SW480 (cell line): ENCODE data around the gene PRSS12.
A peak's percentile ranks its signal among the peaks of the same experiment; 100 is the strongest.
"Not testable (repeated sequence)": the region's sequence is repeated elsewhere in the genome, so short reads cannot be mapped to it uniquely, and the experiment has no call there.

ENCODE experiments used
- DNase-seq: peaks from one replicate; pipeline ENCODE4 v3.0.0-alpha.2; 2016; ENCODE audit warnings: low spot score

The PRSS12 gene

GRCh38 chr4:118325431-118325830 lies 27.4 kb downstream of the PRSS12 start:
- DNase-seq: no peak

GRCh38 chr4:118322831-118323502 lies 29.8 kb downstream of the PRSS12 start:
- DNase-seq: no peak

- DNase-seq: no peak
These were observed 33.9 kb downstream of the PRSS12 start for GRCh38 chr4:118318931-118319330.

- no peak for DNase-seq
These were observed 35.1 kb downstream of the PRSS12 start for GRCh38 chr4:118317691-118318090.

DNA sequence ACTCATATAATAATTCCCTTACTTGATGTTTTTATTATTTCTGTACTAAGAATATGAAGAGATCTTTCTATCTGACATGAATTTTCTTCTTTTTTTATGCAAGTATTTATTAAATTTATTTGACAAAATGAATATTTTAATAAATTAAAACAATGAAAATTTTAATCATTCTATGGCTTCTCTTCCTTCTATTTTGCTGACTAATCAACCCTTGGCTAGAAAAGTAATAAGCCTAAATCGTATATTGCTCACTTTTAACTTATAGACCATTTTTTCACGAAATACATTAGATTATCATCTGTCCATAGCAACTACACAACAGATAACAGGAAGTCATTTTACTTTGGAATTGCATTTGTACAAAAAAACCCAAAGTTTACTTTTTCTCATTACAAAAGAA lies 38.6 kb downstream of the PRSS12 start:
- no peak for DNase-seq

DNA sequence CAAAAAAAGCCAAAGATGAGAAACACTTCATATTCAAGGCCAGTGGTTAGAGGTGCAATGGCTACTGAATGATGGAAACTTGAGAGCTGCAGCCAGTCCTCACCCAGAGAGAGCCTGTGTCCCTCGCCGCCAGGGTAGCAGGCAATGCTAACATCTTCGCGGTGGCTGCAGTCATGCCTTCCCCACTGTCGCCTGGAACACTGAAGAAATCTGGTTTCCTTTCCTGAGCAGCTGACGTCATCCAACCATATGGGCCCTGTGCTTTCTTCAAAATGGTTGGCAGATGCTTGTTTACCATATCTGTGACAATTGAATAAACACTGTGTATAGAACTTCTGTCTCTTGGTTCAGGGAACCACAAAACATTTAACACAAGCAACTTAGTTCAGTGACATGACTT lies 39.7 kb downstream of the PRSS12 start:
- no peak for DNase-seq

- DNase-seq: no peak
These were observed 44.3 kb downstream of the PRSS12 start for GRCh38 chr4:118308306-118309030.

GRCh38 chr4:118307643-118308042 lies 45.2 kb downstream of the PRSS12 start:
- DNase-seq: no peak

GRCh38 chr4:118299619-118300018 lies 53.2 kb downstream of the PRSS12 start:
- DNase-seq: not testable (repeated sequence)

- DNase-seq: no peak
These were observed 56.1 kb downstream of the PRSS12 start for GRCh38 chr4:118296729-118297128.

GRCh38 chr4:118290951-118291350 lies 61.9 kb downstream of the PRSS12 start:
- no peak for DNase-seq

DNA sequence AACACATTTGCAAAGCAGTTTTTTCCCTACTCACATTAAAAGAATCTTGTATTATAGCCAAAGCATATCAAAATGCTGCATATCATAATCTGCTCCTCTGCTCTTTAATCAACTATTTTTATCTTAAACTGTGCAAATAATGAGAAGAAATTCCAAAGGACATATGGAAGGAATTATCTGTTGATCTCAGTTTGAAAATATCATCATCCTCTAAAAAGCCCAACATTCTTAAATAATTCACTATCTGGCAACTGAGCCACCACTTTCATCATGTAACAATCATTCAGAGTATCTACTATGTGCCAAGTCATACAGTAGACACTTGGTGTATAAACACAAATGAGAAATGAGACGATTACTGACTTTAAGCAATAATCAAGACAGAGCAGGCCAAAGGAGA lies 63.0 kb downstream of the PRSS12 start:
- DNase-seq: no peak

GRCh38 chr4:118287711-118288451 lies 64.9 kb downstream of the PRSS12 start:
- DNase-seq: no peak

DNA sequence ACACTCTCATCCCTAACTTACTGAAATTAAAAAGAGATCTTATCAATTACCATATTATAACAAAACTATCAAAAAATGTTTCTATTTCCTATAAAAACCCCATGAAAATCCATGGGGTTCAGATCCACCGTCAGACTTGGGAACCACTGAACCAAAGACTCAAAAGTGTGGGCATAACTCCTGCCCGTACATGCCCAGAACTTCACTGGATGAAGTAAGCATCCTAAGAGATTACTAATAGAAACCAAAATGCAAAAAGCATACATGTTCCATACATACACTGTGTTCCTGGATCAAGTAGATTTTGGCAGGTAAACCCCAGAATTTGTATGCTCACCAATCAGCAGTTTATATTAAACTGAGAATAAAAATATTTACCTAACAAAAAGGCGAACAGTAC lies 66.1 kb downstream of the PRSS12 start:
- no peak for DNase-seq

DNA sequence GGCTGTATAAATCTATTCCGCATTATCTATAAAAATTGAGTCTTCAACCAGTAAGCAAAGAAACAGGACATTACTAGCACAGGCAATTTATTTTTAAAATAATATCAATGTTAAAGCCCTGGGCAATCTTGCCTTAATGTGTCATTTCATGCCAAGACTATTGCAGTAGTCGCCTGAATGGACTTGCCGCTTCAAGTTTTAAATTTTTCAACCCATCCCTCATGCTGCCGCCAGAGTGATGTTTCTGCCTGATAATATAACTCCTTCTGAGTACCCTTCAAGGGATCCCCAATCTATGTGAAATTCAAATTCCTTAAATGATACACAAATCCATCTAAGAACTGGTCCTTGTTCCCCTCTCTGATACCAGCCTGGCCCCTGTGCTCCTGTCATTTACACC lies 66.9 kb downstream of the PRSS12 start:
- no peak for DNase-seq

DNA sequence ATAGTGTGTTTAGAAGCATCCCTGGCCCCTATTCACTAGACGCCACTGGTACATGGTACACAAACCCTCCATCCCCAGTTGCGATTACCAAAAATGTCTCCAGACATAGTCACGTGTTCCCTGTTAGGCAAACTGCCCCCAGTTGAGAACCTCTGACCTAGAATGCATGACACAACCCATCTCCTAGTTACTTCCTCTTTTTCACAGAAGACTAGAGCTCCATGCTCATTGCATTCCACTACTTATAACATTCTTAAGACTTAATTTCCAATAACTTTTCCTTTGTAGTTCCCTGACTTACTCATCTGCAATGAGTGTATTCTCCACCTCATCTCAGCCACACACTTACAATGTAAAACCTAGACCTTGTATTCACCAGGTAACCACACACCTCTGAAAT lies 68.6 kb downstream of the PRSS12 start:
- no peak for DNase-seq

- no peak for DNase-seq
These were observed 70.1 kb downstream of the PRSS12 start for GRCh38 chr4:118282692-118283091.

GRCh38 chr4:118281611-118282442 lies 71.0 kb downstream of the PRSS12 start:
- DNase-seq: no peak

DNA sequence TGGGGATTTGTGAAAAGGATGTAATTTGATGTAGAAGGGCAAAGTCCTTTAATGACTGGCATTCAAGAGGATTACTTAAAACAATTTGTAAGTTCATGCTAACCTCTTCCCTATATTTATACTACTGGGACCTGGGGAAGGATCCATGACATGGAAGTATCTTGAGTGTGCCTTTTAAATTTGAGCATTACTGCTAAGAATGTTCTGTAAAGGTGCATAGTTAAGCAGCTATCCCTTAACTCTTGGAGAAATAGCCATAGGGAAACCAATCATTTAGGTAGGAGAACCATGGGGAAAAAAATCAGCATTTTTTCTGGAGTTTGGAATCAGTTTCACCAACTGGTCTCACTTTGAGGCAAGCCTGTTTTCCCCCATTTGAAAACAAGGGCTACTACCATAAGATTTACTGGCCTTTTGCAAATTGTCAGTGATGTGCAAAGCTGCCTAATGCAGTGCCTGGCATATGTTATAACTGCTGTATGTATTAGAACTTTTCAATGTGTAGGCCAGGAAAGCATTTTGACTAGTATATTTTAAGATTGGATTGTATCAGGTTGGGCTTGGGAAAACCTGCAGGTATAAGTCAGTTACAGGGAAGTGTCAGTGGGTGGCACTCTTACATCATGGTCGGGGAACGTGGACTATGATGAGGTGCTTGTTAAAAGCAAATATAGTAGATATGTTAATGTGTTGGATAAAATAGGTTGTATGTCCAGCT lies 72.1 kb downstream of the PRSS12 start:
- peak; percentile 74 for DNase-seq

DNA sequence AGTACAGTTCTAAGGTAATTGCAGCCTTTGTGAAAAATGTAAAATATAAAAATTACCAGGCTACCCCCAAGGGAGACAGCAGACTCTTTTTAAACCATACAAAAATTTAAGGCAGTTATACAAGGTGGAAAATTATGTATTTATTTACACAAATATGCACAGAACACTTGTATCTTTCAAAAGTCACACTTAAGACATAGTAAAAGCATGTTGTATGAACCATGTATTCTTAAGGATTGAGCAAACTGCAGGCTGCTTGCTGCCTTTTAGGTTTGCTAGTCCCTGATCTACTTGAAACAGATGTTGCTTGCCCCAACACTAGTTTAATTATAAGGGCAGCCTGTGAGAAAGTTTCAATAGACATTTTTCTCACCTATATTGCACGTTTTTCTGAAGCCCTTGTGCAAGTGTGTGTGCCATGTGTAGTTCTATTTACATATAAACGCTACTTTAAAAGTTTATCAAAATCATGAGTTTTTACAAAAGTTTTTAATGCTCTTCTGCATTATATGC lies 72.8 kb downstream of the PRSS12 start:
- DNase-seq: no peak

GRCh38 chr4:118279328-118279727 lies 73.5 kb downstream of the PRSS12 start:
- no peak for DNase-seq
